HepG2 (cell line): Measurements from ENCODE around the gene NFS1. TPM values are rescaled to one million over a fixed set of nuclear protein-coding genes. Genes with fewer than 3 reads are reported as not detected.

Experiments used
- CC2D1A ChIP-seq: sonication (generic); formaldehyde crosslinking; IDR thresholded peaks from 2 replicates; pipeline ENCODE4 v1.8.1; 2023; ENCODE audit warnings: mild to moderate bottlenecking, missing genetic modification reagents
- HDAC2 ChIP-seq: sonication (generic); formaldehyde crosslinking; IDR thresholded peaks from 2 replicates; pipeline ENCODE4 v1.4.0; 2020; ENCODE audit warnings: missing genetic modification reagents
- HES4 ChIP-seq: sonication (generic); formaldehyde crosslinking; IDR thresholded peaks from 2 replicates; pipeline ENCODE4 v1.9.0; 2021; ENCODE audit warnings: mild to moderate bottlenecking, missing genetic modification reagents, borderline replicate concordance
- HNRNPLL ChIP-seq: fragments of 200-400 bp; formaldehyde crosslinking; IDR thresholded peaks from 2 replicates; pipeline ENCODE4 v1.6.1; 2017; ENCODE audit warnings: mild to moderate bottlenecking, low read depth, low read length; ENCODE audit not compliant: poor library complexity, severe bottlenecking
- ISX ChIP-seq: sonication (generic); formaldehyde crosslinking; conservative IDR thresholded peaks from 2 replicates; pipeline ENCODE4 v1.5.0; 2020; ENCODE audit warnings: missing genetic modification reagents
- KAT2B ChIP-seq: fragments of 150-350 bp; IDR thresholded peaks from 2 replicates; pipeline ENCODE4 v1.6.1; 2014; ENCODE audit warnings: low read depth, low read length, borderline replicate concordance
- MTA3 ChIP-seq: sonication (generic); formaldehyde crosslinking; IDR thresholded peaks from 2 replicates; pipeline ENCODE4 v1.4.0; 2020; ENCODE audit warnings: missing genetic modification reagents
- PRMT3 ChIP-seq: sonication (generic); formaldehyde crosslinking; IDR thresholded peaks from 2 replicates; pipeline ENCODE4 v1.8.1; 2022; ENCODE audit warnings: low read depth, mild to moderate bottlenecking, moderate library complexity, missing genetic modification reagents, borderline replicate concordance
- RFX5 ChIP-seq: IDR thresholded peaks from 2 replicates; pipeline ENCODE4 v1.6.1; 2011; ENCODE audit warnings: low read depth, low read length, improper control_type of control experiment
- SATB2 ChIP-seq: sonication (generic); formaldehyde crosslinking; IDR thresholded peaks from 2 replicates; pipeline ENCODE4 v1.5.0; 2020; ENCODE audit warnings: missing genetic modification reagents
- SIN3A ChIP-seq: IDR thresholded peaks from 2 replicates; pipeline ENCODE4 v1.6.1; 2011; ENCODE audit warnings: low read depth, mild to moderate bottlenecking, control low read depth, low read length, borderline replicate concordance
- SRSF1 ChIP-seq: fragments of 200-400 bp; formaldehyde crosslinking; optimal IDR thresholded peaks from 2 replicates; pipeline ENCODE3; 2017; ENCODE audit warnings: mild to moderate bottlenecking, low read depth, low read length, moderate library complexity
- SUZ12 ChIP-seq: fragments of 150-350 bp; IDR thresholded peaks from 2 replicates; pipeline ENCODE4 v1.6.1; 2014; ENCODE audit warnings: low read depth, low read length
- TCF7L2 ChIP-seq: IDR thresholded peaks from 2 replicates; pipeline ENCODE4 v1.6.1; 2011; ENCODE audit warnings: mild to moderate bottlenecking, low read depth, low read length, moderate library complexity
- ZNF431 ChIP-seq: sonication (generic); formaldehyde crosslinking; IDR thresholded peaks from 2 replicates; pipeline ENCODE4 v1.9.0; 2022; ENCODE audit warnings: missing genetic modification reagents, low read depth, mild to moderate bottlenecking, borderline replicate concordance
- ZNF614 ChIP-seq: IDR thresholded peaks from 2 replicates; pipeline ENCODE4 v1.6.1; 2018; ENCODE audit warnings: missing biosample characterization, missing genetic modification reagents, inconsistent platforms, borderline replicate concordance
- ZNF629 ChIP-seq: sonication (generic); formaldehyde crosslinking; conservative IDR thresholded peaks from 2 replicates; pipeline ENCODE4 v1.5.0; 2020; ENCODE audit warnings: missing genetic modification reagents
- ZNF724P ChIP-seq: sonication (generic); formaldehyde crosslinking; IDR thresholded peaks from 2 replicates; pipeline ENCODE4 v1.8.0; 2022; ENCODE audit warnings: missing genetic modification reagents, borderline replicate concordance
- ZNF746 ChIP-seq: sonication (generic); formaldehyde crosslinking; IDR thresholded peaks from 2 replicates; pipeline ENCODE4 v1.8.0; 2022; ENCODE audit warnings: mild to moderate bottlenecking, missing genetic modification reagents
- polyA plus RNA-seq, 8 experiments: library from polyadenylated mRNA; depleted of rRNA in 3 of 8; stranded (reverse) in 7 of 8; unstranded in 1 of 8; fragments of >200 nt; fragmentation: Illumina TruSeq in 4 of 8; extraction: Trizol in 4 of 8; gene quantifications; 2 replicates each; pipeline versions ENCODE4 v1.2.1 to v1.2.3, GENCODE V29; 2011 to 2016; ENCODE audit warnings: low read depth in 4 of 8, missing spikeins in 1 of 8, mixed read lengths in 1 of 8; ENCODE audit not compliant: insufficient read depth in 1 of 8
- total RNA-seq, 5 experiments: library from RNA; depleted of rRNA; stranded (reverse); fragments of >200 nt; fragmentation: Illumina TruSeq; extraction: Trizol; gene quantifications; 2 replicates each; pipeline ENCODE4 v1.2.3, GENCODE V29; 2016; ENCODE audit warnings: low read depth in 1 of 5
- TF ChIP-seq, protein P1 (sequence below), 2 experiments: IDR thresholded peaks; 2 replicates each; pipeline ENCODE4 v1.6.1; 2011 to 2012; ENCODE audit warnings: low read length in 2 of 2, borderline replicate concordance in 1 of 2, low read depth in 1 of 2, mild to moderate bottlenecking in 1 of 2, moderate library complexity in 1 of 2
- TF ChIP-seq, protein P2 (sequence below): sonication (generic); formaldehyde crosslinking; IDR thresholded peaks from 2 replicates; pipeline ENCODE4 v1.4.0; 2020; ENCODE audit warnings: missing genetic modification reagents
- TF ChIP-seq, protein P3 (sequence below): IDR thresholded peaks from 2 replicates; pipeline ENCODE4 v1.6.1; 2012; ENCODE audit warnings: low read length, improper control_type of control experiment

The NFS1 gene
- total and polyA plus RNA-seq, 2 of the 13 experiments (the other 11 are each of a cell fraction or from before 2014, with no cell fraction given), result 65.9 to 88.1 TPM

DNA sequence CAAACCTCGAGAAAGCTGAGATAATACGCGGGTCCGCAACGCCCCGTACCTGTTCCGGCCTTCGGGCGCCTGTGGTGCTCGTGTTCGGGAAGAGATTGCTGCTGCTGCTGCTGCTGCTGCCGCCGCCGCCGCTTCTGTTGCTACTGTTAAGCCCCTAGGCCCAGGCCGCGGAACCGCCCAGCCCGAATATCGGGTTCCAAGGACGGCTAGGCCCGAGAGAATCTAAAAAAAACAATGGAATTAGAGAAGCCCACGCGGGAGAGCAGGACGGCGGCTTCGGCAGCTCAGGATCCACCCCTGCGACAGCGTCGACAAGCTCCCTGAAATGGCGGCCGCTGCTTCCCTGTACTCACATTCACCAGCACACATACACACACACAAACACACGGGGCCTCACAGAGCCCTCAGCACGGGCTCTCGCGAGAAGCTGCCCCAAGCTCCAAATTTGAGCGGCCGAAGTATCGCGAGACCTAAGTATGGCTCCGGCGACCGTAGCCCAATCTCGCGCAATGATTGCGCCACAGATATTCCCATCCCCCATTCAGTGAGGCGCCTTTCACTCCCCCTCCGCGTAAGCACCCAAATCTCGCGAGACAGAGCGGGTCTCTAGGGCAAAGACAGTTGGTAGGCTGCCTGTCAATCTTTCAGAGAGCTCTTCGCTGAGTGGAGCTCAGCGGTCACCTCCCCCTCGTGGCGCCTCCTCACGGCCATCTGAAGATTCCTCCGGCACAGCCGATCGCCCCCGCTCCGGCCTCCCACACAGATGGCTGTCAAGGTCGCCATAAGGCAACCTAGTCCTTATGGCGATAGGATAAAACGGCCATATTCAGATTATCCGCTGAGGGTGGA is 43.0 kb upstream of the NFS1 start, which contains the start of gene RBM39 (continued):
- TF ChIP-seq, protein P1, sequence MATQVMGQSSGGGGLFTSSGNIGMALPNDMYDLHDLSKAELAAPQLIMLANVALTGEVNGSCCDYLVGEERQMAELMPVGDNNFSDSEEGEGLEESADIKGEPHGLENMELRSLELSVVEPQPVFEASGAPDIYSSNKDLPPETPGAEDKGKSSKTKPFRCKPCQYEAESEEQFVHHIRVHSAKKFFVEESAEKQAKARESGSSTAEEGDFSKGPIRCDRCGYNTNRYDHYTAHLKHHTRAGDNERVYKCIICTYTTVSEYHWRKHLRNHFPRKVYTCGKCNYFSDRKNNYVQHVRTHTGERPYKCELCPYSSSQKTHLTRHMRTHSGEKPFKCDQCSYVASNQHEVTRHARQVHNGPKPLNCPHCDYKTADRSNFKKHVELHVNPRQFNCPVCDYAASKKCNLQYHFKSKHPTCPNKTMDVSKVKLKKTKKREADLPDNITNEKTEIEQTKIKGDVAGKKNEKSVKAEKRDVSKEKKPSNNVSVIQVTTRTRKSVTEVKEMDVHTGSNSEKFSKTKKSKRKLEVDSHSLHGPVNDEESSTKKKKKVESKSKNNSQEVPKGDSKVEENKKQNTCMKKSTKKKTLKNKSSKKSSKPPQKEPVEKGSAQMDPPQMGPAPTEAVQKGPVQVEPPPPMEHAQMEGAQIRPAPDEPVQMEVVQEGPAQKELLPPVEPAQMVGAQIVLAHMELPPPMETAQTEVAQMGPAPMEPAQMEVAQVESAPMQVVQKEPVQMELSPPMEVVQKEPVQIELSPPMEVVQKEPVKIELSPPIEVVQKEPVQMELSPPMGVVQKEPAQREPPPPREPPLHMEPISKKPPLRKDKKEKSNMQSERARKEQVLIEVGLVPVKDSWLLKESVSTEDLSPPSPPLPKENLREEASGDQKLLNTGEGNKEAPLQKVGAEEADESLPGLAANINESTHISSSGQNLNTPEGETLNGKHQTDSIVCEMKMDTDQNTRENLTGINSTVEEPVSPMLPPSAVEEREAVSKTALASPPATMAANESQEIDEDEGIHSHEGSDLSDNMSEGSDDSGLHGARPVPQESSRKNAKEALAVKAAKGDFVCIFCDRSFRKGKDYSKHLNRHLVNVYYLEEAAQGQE (IDR thresholded peaks at IDR 0.05; ENCODE audit: borderline replicate concordance in 1 of 2, low read depth in 1 of 2, low read length in 2 of 2), result peak in 1 of 2 experiments; percentile 84; a peak in 2 of 4 replicates
- TF ChIP-seq RFX5, result peak; percentile 66
- TF ChIP-seq SIN3A, result peak; percentile 93
- TF ChIP-seq ZNF614, result peak; percentile 99; the same call in 1 of the 2 replicates
- TF ChIP-seq PRMT3 (CRISPR knock-in tag), result peak; percentile 65; the same call in 1 of the 2 replicates
- TF ChIP-seq TCF7L2, result no peak
- peak; percentile 84 for TF ChIP-seq HNRNPLL
- peak; percentile 43 for TF ChIP-seq KAT2B
- peak; percentile 71 for TF ChIP-seq ZNF629 (CRISPR knock-in tag)
- peak; percentile 99 for TF ChIP-seq ISX
- TF ChIP-seq, protein P2, sequence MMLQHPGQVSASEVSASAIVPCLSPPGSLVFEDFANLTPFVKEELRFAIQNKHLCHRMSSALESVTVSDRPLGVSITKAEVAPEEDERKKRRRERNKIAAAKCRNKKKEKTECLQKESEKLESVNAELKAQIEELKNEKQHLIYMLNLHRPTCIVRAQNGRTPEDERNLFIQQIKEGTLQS (CRISPR knock-in tag), result peak; percentile 82
- peak; percentile 94 for TF ChIP-seq HDAC2
- TF ChIP-seq HES4 (CRISPR knock-in tag), result peak; percentile 99
- no peak; the same call in 1 of the 2 replicates for TF ChIP-seq CC2D1A (CRISPR knock-in tag)
- TF ChIP-seq SATB2 (CRISPR knock-in tag), result peak; percentile 37; the same call in 1 of the 2 replicates
- peak; percentile 92 for TF ChIP-seq ZNF746 (CRISPR knock-in tag)
- peak; percentile 98 for TF ChIP-seq ZNF431 (CRISPR knock-in tag)
- peak; percentile 12; the same call in 1 of the 2 replicates for TF ChIP-seq SUZ12
- TF ChIP-seq SRSF1, result peak; percentile 99
- TF ChIP-seq, protein P3, sequence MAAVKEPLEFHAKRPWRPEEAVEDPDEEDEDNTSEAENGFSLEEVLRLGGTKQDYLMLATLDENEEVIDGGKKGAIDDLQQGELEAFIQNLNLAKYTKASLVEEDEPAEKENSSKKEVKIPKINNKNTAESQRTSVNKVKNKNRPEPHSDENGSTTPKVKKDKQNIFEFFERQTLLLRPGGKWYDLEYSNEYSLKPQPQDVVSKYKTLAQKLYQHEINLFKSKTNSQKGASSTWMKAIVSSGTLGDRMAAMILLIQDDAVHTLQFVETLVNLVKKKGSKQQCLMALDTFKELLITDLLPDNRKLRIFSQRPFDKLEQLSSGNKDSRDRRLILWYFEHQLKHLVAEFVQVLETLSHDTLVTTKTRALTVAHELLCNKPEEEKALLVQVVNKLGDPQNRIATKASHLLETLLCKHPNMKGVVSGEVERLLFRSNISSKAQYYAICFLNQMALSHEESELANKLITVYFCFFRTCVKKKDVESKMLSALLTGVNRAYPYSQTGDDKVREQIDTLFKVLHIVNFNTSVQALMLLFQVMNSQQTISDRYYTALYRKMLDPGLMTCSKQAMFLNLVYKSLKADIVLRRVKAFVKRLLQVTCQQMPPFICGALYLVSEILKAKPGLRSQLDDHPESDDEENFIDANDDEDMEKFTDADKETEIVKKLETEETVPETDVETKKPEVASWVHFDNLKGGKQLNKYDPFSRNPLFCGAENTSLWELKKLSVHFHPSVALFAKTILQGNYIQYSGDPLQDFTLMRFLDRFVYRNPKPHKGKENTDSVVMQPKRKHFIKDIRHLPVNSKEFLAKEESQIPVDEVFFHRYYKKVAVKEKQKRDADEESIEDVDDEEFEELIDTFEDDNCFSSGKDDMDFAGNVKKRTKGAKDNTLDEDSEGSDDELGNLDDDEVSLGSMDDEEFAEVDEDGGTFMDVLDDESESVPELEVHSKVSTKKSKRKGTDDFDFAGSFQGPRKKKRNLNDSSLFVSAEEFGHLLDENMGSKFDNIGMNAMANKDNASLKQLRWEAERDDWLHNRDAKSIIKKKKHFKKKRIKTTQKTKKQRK, result no peak
- no peak for TF ChIP-seq MTA3
- peak; percentile 98; the same call in 1 of the 2 replicates for TF ChIP-seq ZNF724P
